Stimulated activated CD8-positive, alpha-beta memory T cell treated with anti-CD3 and anti-CD28 coated beads, Interleukin-15, amount 100 ng/mL, for 24 hours (primary cell): Measurements from ENCODE around the gene CTNNA2.

Experiments
- DNase-seq: peaks from one replicate; pipeline ENCODE4 v3.0.0-alpha.2; 2020; ENCODE audit warnings: low read depth

Gene CTNNA2

DNA sequence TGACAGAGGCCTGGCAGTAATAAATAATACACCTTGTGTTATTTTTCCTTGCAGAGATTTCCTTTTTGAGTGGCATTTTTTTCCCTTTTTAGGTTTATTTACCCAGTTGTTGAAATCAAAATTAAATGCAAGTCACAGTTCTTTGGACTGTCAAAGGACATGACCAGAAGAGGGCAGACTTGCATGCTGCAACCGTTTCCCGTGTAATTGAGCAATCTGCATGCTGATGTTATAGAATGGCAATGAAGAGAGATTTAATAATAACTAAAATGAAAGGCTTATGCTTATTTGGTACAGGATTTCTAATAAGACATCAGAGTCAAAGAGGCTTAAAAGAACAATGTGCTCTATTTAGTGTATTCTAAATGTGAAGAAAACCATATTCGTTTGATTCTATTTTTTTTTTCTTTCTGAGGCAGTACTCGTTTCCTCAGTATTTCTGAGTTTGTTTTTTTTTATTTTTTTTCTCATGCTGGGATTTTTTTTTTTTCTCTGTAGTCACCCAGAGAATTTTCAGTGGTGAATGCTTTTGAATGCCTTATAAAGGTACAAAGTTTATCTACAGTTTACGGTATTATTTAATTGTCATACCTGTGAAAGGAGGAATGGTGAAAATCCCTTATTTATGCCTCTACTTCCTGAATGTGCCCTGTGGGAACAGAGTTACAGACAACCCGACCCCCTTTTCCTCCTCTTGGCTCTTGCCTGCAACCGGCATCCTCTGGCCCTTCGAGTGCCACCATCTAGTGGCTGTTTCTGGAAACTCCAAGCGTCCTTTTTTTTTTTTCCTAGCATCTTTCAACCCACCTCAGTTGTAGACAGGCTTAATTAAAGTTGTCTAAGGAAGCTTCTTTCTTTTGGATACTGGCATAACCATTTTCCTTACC, 423.2 kb downstream of the CTNNA2 start:
- DNase-seq, result no peak

DNA sequence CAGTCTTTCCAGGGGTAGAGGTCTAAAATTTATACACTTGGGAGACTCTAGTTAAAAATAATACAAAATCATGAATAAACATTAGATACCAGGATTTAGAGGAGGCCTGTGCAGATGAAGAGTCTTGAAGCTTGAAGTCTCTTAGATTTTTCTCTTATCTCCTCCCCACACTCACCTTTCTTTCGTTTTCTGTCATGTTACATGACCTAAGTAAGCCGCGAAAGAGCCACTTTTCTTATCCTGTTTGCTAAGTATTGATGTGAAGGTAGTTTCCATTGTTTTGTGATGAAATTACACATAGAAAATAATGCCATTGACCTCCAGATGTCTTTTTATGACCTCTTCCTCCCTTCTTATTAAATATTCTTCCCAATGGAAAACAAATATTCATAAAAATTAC, 423.9 kb downstream of the CTNNA2 start:
- no peak for DNase-seq

DNA sequence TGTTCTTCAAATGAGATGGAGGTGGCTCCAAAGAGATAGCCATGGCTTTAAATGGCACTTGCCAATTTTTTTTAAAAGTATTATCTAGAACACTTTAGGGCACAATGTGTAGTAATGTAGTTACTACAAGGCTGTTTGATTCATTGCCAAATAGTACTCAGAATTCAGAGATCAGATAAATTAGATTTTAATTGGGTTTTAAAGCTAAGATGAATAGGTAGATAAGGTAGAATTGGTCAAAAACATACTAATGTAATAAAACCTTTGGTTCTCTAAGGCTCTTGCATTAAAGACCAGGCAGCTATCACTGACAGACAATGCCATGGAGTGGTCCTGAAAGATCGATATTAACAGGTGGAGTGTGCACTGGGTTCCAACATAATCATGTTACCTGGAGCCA, 425.8 kb downstream of the CTNNA2 start:
- DNase-seq, result no peak

DNA sequence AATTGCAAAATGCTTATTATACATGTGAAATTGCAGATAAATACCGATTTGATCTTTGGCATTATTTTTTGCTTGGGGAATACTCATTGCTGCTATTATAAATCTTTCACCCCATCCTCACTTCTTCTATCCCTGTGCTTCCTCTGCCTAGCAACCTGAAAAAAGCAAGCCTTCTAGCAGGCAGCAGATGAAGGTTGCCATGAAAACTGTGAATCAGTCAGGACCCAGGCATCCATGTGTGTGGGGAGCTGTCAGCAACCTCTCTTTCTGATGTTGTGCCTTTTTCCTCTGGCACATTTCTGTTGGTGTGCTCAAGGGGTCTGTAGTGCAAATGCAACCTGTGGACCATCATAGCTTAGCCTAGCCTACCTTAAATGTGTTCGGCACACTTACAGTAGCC, 427.5 kb downstream of the CTNNA2 start:
- DNase-seq, result no peak

DNA sequence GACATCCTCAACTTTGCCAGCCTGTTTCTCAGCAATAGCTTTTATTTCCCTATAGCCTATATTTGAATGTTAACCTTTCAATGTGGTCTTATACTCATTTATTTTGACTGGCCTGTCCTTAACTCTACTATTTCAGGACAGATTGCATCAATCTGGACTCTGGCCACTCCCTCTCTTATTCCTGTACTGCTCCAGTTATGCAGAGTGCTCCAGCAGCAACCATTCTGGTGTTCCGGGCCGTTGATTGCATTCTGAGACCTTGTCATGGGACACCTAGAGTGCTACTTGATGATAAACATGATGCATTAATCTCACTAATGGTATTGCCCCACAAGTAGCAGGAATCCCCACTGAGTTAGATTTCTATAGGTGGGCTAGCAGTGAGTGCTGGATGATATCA, 428.3 kb downstream of the CTNNA2 start:
- no peak for DNase-seq

DNA sequence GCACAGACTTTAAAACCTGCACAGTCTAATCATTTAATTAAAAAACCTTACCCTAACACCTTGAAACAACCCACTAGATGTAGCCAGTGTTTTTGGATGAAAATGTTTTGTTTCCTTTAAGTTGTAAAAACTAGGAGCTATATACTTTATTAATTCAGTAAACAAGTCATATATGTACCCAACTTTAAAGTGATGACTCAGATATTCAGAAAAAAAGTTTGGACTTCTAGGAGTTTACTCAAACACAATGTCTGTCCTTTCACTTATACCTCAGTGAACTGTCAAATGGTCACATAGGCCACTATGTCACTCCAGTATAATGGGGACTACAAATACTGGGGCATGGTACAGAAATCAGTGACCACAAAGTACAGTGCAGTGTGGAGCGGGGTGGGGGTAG, 431.4 kb downstream of the CTNNA2 start:
- DNase-seq, result no peak

DNA sequence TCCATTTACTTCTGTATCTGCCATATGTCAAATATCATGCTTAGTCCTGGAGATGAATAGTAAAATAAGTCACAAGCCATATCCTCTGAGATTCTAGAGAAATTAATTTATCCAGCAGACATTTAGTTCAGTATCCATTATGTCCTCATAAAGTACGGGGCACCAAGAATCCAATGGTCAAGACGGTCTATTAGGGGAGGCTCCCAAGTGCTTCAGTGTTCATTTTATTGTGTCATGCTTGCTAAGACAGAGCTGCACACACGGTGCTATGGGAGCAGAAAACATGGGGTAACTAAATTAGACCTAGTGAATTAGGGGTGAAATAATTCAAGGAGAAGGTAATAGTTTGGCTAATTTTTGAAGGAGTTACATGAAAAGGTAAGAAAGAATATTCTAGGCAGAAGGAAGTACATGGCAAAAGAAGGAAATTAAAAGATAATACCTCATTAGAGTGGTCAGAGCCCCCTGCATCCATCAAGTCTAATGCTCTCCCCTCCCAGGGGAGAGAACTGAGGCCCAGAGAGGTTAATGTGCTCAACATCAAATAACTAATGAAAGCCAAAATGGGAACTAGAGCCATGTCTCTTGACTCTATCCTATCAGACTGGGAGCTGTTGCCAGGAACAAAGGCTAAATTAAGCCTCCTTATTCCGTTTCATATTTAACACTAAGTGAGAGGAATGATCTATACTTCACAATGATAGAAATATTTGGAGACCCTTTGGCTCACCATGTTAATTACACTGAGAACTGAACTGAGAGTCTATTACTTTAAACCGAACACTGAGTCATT, 433.0 kb downstream of the CTNNA2 start:
- DNase-seq, result no peak

DNA sequence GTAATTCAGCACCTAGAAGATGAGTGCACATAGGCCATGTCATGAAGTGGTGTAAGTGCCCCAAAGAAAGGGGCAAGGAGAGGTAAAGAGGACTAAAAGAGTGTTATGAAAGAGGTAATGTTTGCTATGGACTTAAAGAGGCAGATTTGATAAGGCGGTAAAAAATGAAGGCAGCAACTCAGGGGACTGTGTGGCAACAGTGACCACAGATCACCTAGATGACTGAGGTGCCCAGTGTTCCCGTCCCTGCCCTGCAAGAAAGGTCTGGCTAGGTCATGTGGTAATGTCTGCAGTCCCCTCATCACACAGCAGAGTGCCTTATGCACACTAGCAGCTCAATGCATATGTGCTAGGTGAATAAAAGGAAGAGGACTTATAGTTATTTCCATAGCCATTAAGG, 434.9 kb downstream of the CTNNA2 start:
- no peak for DNase-seq

DNA sequence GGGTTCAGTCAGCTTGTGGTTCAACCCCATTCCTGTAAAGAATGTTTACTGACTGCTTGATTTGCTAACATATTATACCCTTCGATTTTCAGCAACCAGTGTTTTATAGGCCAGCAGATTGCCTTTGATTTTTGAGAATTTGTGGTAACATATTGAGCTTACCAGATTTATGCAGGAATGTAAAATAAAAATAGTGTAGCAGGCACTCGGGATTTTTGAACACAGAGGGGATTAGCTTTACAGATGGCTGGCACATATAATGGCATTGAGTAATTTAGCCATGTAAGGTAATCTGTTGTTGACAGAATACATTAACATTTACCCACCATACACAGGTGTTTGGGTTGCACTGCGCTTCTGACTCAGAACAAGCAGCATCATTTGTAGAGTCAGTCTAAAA, 437.7 kb downstream of the CTNNA2 start:
- no peak for DNase-seq

DNA sequence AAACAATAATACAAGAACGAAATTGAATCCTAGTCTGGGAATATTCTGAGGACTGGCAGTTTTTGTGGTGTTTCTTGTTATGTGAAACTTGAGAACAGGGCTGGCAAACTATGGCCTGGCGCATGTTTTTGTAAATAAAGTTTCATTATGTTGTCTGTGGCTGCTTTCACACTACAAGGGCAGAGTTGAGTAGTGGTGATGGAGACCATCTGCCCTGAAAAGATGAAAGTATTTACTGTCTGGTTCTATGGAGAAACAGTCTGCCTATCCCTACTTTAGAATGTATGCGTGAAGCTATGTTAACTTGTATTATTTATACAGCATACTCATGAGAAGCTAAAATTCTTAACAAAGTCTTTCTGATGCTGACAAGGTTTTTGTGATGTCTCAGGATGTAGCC, 439.8 kb downstream of the CTNNA2 start:
- no peak for DNase-seq

DNA sequence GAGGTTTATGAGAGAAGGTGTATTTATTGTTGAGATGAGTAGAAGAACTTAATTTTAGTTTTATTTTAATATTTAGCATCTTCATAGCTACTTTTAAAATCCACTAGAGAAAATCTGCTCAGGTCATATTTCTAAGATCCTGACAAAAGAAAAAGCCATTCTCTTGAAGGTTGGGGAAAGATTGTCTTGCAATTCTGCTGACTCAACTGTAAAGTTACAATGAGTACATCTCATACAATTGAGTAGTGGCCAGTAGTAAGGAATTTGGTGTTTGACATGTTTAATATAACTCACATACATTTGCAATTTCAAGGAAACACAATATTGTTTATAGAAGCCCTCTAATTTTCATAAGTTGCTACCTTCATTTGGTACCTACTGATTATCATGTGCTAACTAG, 447.2 kb downstream of the CTNNA2 start:
- no peak for DNase-seq

DNA sequence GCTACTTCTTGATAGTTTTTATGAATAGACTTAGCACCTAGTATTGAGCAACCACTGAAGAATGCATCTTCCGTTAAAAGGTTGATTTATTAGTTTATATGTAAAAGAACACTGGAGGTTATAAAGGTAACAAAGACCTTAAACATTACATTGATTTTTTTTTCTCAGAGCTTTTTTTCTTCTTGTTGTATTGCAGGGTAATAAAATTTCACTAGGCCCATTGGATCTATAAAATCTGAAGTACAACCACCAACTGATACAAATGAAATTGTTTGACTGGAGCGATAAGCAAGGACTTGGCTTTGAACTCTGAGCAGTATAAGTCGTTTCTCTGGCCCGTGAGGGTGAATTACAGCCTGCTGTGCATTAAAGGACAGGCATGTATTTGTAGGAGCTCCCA, 447.7 kb downstream of the CTNNA2 start:
- DNase-seq, result no peak

DNA sequence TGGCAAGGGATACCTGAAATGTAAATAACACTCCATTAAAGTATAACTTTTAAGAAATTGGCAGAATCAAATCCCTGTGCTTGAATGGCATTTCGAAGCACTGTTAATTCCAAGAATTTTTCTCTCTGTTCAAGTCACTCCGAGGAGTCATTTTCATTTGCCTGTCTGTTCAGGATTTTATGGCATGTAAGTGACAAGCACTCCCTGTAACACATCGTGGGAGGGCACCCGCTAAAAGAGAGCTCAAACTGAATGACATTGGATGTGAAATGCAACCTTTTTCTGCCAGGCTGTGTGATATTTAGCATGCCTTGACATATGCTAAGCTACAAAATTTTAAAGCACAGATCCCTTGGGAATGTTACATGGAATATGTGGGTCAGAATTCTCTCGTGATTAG, 452.1 kb downstream of the CTNNA2 start:
- DNase-seq, result no peak

DNA sequence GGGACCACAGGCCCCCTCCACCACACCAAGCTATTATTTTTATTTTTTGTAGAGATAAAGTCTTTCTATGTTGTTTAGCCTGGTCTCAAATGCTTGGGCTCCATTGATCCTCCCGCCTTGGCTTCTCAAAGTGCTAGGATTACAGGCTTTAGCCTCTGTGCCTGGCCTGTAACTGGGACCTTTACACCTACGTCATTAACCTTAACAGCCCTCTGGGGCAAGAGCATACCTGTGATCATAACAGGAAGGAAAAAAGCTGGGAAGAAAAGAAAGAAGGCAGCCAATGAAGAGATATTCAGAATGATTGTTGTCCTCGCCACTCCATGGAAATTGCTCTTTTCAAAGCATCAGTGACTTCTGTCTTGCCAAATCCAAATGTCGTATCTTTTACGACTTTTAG, 453.5 kb downstream of the CTNNA2 start:
- DNase-seq, result no peak

DNA sequence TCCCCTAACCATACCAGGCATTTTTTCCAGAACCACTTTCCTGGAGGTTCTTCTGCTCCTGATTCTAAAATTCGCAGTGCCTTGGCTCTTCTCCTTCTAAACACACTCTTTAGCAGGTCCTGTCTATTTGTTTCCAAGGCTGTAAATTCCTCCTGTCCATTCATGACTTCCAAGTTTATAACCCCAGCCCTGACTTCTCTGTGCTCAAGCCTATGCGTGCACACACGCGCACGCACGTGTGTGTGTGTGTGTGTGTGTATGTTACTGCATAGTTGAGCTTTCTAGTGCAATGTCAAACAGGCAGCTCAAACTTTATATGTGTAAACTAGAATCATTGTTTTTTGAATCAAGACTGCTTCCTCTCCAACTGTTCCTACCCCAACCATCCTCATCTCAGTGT, 454.0 kb downstream of the CTNNA2 start:
- no peak for DNase-seq

DNA sequence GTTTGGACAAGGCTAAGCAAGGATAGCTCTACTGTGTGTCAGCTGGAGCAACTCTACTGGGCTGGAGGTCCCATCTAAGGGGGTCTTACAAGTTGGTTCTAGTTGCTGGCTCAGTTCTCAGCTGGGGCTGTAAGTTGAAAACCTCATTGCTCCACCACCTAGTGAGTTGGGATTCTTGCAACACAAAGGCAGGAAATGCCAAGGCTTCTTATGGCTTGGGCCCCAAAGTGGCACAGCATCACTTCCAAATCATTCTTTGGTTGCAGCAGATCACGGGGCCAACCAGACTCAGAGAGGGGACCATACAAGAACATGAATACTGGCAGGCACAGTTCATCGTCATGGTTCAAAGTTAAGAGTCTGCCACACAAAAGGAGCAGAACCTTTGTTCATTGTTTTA, 459.0 kb downstream of the CTNNA2 start:
- DNase-seq, result no peak

DNA sequence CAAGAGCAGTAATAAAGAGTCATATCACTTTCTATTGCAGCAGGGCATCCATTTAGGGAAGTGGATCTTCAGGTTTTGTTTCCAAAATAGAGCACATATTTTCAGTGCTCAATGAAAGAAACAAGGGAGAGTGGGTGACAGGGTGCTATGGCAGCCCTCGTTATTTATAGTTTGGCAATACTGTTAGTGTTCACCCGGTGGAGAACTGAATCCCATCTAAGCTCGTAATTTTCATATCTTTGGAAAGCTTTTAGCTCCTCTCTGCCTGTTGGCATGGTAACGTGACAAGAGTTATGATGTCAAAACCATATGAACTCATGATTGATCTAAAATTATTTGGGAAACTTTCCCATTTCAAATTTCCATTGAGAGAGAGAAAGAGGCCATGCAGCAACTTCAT, 459.8 kb downstream of the CTNNA2 start:
- DNase-seq, result no peak

DNA sequence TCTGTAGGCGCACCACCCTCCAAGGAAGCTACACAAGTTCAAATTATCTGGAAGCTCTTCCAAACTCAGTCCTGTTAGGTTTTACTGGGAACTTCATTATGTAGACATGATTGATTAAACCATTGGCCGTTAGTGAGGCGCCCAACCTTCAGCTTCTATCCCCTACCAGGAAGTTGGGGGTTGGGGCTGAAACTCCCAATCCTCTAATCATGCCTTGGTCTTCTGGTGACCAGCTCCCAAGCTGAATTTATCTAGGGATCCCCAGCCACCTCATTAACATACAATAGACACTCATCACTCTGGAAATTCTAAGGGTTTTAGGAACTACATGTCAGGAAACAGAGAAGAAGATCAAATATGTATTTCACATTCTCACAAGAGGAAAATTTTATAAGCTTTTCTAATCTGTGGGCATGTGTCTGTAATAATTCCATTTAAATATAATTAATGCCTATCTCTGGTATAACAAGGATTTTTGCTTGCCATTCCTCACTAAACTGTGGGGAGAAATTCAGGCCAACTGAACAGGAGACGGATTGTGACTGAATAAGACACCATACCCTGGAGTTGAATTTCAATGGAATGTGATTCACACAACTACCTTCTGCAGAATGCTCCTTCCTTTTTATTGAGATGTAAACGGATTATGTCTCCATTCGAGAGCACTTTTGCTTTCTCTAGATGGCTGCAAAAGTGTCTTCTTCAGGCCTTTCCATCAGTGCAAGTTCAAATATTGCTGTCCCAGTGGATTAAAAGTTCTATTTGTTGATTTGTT, 463.1 kb downstream of the CTNNA2 start:
- no peak for DNase-seq

DNA sequence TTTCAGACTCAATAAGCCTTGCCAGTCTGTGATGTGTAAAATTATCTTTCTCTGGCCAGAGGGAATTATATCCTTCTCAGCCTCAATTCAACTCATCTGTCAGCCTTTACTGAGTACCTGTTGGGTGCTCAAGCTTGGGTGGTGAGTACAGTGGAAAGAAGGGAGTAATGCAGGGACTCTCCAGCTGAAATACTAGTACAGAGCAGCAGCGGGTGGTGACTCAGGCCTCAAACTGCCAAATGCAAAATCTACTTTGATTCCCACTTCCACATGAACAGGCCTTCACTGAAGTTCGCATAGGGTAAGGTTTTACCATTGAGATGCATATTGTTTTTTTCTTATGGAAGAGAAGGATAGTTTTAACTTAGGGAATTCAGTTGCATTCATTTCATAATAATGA, 464.9 kb downstream of the CTNNA2 start:
- no peak for DNase-seq

DNA sequence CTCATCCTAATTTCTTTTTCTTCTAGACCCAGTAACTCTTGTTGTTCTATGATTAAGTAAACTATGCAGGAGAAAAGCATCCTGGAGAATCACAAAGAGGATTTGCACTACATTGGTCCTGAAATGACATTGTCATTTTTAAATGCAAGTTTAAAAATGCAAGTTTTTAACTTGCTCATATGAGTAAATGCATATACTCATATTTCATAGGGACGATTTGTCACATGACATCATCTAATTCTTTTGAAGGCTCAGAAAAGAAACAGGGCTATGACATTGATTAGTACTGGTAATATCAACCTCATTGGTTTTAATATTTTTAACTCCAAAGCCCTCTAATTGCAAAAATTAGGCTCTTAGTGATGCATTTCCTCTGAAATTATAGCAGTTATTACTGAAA, 467.3 kb downstream of the CTNNA2 start:
- DNase-seq, result no peak

DNA sequence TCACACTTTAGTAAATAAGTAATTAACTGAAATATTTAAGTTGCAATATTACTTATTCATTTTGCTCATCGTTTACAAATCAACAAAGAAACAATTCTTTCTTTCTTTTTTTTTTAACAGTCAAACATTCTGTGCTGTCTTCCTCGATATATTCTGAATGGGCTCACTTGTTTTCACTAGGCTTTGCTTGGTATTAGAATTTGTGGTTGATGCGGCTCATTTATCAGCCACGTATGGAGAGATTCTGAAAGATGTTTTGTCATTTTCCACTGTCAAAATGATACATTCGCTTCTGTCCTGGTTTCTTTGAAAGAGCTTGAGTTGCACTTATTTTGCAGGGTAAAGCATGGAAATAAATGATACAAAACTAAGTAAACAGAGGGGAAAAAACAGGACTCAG, 468.0 kb downstream of the CTNNA2 start:
- DNase-seq, result no peak

DNA sequence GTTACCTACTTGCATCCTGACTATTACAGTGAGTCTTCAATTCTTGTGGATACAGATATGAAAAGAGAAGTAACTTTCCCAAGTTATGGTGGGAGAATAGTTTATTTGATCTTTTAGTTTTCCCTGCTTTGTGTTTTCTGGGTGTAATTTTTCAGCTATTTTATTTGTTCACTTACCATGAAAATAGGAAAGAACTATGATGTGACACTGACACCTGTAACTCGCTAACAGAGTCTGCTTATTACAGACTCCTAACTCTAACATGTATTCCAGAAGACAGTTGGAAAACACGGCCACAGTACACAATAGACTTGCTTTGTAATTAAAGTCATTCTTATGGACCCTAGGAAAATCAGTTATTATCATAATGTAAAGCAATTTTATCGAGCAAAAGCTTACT, 468.5 kb downstream of the CTNNA2 start:
- DNase-seq, result no peak

DNA sequence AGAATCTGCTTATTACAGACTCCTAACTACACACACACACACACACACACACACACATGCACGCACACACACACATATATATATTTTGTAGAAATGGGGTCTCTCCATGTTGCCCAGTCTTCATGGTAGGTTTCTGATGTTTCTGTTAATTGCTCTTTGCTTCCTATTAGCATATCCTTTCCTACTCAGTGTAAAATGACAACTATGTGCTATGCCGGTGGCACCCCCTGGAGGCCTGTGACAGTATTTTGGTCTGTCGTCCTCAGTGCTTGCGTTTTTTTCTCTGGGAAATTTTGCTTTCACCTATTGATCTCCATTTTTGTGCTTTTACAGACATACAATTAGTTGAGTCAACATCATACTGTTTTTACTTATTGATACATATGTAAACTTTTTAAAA, 469.6 kb downstream of the CTNNA2 start:
- DNase-seq, result no peak
